ENCODE results near the gene GDF10.

The GDF10 gene

DNA sequence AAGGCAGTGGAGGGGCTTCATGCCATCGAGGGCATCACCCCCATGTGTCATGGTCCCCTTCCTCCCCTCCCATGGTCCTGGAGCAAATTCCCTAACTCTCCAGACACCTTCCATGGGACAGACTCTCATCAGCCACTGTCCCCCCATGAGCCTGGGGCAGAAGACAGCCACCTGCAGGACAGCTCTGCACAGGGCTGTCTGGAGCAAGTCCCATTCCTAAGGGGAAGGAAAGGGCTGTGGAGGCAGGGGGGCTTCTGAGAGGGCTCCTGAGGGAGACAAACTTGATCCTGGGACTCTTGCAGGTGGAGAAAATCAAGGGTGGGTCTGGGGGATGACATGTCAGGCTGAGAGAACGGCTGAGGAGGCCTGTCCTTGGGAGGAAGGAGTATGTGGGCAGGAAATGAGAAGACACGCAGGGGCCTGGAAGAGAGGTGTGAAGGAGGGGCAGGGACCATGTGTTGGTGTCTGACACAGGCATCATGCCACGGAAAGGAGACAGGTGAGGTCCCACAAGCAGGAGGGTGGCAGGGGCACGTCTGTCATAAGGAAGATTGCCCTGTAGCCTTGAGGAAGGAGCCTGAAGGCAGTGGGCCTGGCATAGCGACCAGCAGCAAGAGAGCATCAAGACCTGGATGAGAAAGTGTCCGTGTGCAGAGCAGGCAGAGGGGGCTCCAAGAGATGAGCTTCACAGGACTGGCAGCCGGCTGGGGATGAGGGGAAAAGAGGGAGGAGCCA is 14.4 kb upstream of the GDF10 start:
- DNase-seq (ENCODE audit: extremely low read depth, low read depth): no peak
- no peak overlapping the region for H3K4me3 ChIP-seq (replicated peaks; ENCODE audit: low read depth, low read length)
- TF ChIP-seq, protein P1, sequence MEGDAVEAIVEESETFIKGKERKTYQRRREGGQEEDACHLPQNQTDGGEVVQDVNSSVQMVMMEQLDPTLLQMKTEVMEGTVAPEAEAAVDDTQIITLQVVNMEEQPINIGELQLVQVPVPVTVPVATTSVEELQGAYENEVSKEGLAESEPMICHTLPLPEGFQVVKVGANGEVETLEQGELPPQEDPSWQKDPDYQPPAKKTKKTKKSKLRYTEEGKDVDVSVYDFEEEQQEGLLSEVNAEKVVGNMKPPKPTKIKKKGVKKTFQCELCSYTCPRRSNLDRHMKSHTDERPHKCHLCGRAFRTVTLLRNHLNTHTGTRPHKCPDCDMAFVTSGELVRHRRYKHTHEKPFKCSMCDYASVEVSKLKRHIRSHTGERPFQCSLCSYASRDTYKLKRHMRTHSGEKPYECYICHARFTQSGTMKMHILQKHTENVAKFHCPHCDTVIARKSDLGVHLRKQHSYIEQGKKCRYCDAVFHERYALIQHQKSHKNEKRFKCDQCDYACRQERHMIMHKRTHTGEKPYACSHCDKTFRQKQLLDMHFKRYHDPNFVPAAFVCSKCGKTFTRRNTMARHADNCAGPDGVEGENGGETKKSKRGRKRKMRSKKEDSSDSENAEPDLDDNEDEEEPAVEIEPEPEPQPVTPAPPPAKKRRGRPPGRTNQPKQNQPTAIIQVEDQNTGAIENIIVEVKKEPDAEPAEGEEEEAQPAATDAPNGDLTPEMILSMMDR (IDR thresholded peaks at IDR 0.05; ENCODE audit: low read depth, low read length, missing control alignments): no peak

DNA sequence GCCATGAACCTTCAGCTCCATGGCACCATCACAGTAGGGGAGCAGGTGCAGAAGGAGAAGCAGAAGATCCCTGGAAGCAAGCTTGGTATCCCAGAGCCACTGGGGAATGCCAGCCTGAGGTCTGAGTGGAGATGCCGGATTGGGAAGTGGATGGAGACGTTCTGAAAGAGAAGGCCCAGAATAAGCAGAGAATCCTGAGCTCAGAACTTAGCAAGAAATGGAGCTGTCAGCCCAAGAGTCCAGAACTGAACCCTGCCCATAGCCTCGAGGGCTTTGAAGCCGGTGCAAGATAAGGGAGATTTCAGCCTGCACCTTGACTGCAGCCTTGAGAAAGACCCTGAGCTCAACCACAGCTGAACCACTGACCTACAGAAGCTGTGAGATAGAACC is 13.9 kb upstream of the GDF10 start:
- no peak overlapping the region for H3K4me3 ChIP-seq (replicated peaks; ENCODE audit: low read depth, low read length)
- TF ChIP-seq, protein P1 (IDR thresholded peaks at IDR 0.05; ENCODE audit: low read depth, low read length, missing control alignments): no peak
- DNase-seq (ENCODE audit: extremely low read depth, low read depth): no peak

DNA sequence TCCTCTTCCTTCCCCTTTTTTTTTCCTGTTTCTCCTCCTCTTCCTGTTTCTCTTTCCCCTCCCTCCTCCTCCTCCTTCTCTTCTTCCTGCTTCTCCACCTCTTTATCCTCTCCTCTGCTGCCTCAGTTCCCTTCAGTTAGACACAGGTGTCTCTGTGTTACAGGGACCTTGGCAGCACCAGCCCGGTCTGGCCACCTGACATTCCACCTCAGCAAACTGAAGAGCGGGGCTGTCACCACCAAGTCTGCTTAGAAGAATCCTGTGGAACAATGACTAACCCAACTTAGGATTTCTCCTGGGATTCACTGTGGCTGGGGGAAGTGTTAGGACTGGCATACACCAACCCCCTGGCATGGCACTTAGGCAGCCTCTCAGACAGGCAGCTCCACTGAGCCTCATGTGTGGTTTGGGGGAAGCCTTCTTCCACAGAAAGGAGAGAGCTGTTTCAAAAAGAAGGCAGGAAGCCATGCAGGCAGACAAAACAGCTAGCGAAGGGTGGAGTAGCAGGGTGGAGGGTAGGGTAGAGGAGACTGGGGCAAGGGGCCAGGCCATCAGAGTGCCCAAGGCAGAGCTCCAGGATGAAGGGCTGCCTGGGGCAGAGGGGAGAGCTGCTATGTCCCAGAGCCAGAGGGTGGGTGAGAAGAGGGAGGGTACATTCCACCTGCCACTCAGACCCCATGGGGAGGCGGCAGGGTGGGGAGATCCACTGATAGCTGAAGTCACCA is 13.2 kb upstream of the GDF10 start:
- no peak for DNase-seq (ENCODE audit: extremely low read depth, low read depth)
- no peak overlapping the region for H3K4me3 ChIP-seq (replicated peaks; ENCODE audit: low read depth, low read length)
- TF ChIP-seq, protein P1 (IDR thresholded peaks at IDR 0.05; ENCODE audit: low read depth, low read length, missing control alignments): no peak

DNA sequence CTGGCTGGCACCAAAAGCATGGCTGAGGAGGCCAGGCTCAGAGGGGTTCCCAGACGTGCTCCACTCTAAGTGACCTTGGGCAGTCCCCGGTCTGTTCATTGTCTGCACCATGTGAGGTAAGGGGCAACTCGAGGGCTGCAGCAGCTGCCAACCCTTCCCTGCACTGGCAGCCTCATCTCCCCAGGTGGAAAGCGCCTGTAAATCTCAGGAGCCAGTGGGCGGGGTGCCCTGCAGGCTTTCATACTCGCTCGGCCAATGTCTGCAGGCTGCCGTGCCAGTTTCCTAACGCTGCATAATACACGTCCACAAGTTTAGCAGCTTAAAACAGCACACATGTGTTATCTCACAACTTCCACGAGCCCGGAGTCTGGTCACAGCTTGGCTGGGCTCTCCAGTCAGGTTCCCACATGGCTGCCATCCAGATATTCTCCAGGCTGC is 12.6 kb upstream of the GDF10 start:
- DNase-seq (ENCODE audit: extremely low read depth, low read depth): no peak
- H3K4me3 ChIP-seq (replicated peaks; ENCODE audit: low read depth, low read length): no peak overlapping the region
- TF ChIP-seq, protein P1 (IDR thresholded peaks at IDR 0.05; ENCODE audit: low read depth, low read length, missing control alignments): no peak

DNA sequence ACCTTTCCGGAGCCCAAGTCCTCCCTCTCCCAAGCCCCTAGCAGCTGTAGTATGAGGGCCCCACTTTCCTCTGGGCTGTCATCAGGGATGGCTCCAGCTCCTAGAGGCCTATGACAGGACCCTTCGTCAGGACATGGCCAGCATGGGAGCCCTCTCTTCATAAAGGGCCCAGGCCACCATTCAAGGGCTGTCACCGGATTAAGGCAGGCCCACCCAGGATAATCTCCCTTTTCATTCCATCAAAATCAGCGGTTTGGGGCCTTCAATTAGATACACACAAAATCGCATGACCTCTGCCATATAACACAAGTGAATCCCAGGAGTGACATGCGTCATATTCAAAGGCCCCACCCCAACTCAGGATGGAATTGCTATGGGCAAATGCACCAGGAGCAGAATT is 12.2 kb upstream of the GDF10 start:
- no peak overlapping the region for H3K4me3 ChIP-seq (replicated peaks; ENCODE audit: low read depth, low read length)
- TF ChIP-seq, protein P1 (IDR thresholded peaks at IDR 0.05; ENCODE audit: low read depth, low read length, missing control alignments): no peak
- no peak for DNase-seq (ENCODE audit: extremely low read depth, low read depth)

DNA sequence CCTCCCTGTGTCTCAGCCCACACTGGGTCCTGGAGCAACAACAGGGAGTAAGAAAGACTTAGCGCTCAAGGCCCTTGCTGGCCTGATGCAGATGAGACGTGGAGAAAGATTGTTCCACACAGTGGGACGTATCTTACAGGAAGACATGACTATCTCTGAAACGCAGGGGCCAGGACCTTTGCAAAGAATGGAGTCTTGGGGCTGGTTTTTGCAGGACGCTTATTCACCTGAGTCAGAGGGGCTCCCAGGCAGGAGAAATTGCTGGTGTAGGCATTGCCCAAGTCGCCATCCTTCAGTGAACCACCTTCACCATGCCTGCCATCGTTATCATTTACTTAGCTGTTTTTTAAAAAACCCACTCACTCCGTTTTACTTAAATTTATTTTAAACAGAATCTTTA is 11.8 kb upstream of the GDF10 start:
- DNase-seq (ENCODE audit: extremely low read depth, low read depth): no peak
- TF ChIP-seq, protein P1 (IDR thresholded peaks at IDR 0.05; ENCODE audit: low read depth, low read length, missing control alignments): no peak
- H3K4me3 ChIP-seq (replicated peaks; ENCODE audit: low read depth, low read length): no peak overlapping the region
